Measurements from ENCODE around the gene STK4. TPM values are rescaled to one million over a fixed set of nuclear protein-coding genes. Genes with fewer than 3 reads are reported as not detected.

Gene STK4
- total RNA-seq, 2 experiments from 2014 or later = 110 to 116 TPM

GRCh38 chr20:44967207-44967807 lies 995 bp downstream of the STK4 start:
- H3K36me3 Mint-ChIP-seq (ENCODE audit: low read depth) = peaks cover 16% of the 10 kb centered on the region

GRCh38 chr20:44969300-44969894 lies 3.1 kb downstream of the STK4 start:
- H3K27ac Mint-ChIP-seq = peak overlapping the region; percentile 98
- CTCF ChIA-PET = no interaction called here
- intact Hi-C loops (cut with micrococcal nuclease) = loop anchor here (1.0 to 10.0 kb wide), 7 partner anchors 33 to 1003 kb away; partner anchors contain the start of genes OSER1, SERINC3, SYS1 and ZNF335

More at GRCh38 chr20:44967207-44967807, 995 bp downstream of the STK4 start:
- Mint-ChIP-seq H3K27me3 (ENCODE audit: low read depth) (no peaks in the 10 kb centered on the region), H3K4me1 (ENCODE audit: low read depth) (peaks cover 53% of the 10 kb centered on the region), H3K9me3 (peaks cover 2% of the 10 kb centered on the region), H3K27ac (peak overlapping the region; percentile 98), H3K4me3 (peak overlapping the region; percentile 88)
- DNase-seq = peak; percentile 60
- CTCF ChIA-PET = interaction anchor here (0.6 to 0.9 kb wide), 2 partner anchors 11 to 77 kb away, joined by 3 to 4 read pairs; no protein-coding TSS in a partner anchor
- intact Hi-C loops (cut with micrococcal nuclease) = loop anchor here (2.0 to 10.0 kb wide), 8 partner anchors 35 to 1005 kb away; partner anchors contain the start of genes ADA, OSER1, SERINC3 and SYS1

DNA sequence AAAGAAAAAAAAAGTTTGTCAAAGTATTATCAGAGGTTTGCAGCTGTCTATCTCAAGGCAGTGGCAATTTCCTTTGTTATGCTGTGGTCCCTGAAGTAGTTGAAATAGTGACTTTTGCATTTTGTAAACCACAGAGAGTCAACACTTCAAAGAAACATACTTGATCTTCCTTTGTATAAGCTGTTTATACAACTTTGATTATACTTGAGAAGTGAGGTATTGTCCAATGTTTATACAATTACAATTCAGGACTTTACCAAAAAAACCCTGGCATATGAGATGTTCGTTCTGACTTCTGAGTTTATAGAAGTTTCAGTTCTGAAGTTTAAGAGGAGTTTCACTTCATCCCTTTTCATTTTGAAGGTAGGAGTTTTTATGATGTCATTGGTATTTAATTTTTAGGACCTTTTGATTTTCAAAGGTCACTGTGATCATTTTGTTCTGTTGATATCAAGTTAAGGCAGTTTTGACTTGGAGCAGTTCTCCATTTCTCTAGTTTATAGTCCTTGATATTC lies 4.0 kb downstream of the STK4 start:
- H3K4me1 Mint-ChIP-seq (ENCODE audit: low read depth) = peaks cover 62% of the 10 kb centered on the region

More at GRCh38 chr20:44969300-44969894, 3.1 kb downstream of the STK4 start:
- Mint-ChIP-seq H3K9me3 (no peaks in the 10 kb centered on the region), H3K36me3 (ENCODE audit: low read depth) (peaks cover 31% of the 10 kb centered on the region), H3K27me3 (ENCODE audit: low read depth) (no peaks in the 10 kb centered on the region), H3K4me3 (peak overlapping the region; percentile 88), H3K4me1 (ENCODE audit: low read depth) (peaks cover 56% of the 10 kb centered on the region)
- DNase-seq = peak; percentile 45

DNA sequence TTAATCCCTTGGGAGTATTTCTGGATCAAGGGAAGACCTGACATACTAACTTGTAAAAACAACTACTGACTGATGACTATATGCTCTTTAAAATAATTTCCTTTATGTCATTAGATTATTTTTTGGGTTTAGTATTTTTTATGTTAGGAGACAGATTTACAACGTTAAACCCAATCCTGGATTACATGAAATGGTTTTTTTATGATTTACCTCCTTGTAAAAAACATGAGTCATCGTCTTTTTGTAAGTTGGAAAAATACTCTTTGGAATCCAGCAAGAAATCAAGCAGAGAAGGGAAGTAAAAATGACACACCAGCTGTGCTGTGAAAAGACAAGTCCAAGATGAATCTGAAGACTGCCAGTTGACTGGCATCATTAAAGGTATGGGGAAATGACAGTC lies 6.7 kb downstream of the STK4 start:
- intact Hi-C loops (cut with micrococcal nuclease) = loop anchor here (5.0 to 10.0 kb wide), 2 partner anchors 478 to 1221 kb away; no protein-coding TSS in a partner anchor

More for the DNA sequence above, 4.0 kb downstream of the STK4 start:
- intact Hi-C loops (cut with micrococcal nuclease) = loop anchor here (5.0 to 10.0 kb wide), 2 partner anchors 475 to 1218 kb away; no protein-coding TSS in a partner anchor
- Mint-ChIP-seq H3K4me3 (peak overlapping the region; percentile 67), H3K36me3 (ENCODE audit: low read depth) (peaks cover 40% of the 10 kb centered on the region), H3K27ac (peak overlapping the region; percentile 94), H3K9me3 (no peaks in the 10 kb centered on the region), H3K27me3 (ENCODE audit: low read depth) (no peaks in the 10 kb centered on the region)
- CTCF ChIA-PET = interaction anchor here (0.6 to 1.0 kb wide), 6 partner anchors 9 to 332 kb away, joined by 3 to 4 read pairs (median 4); partner anchors contain the start of gene TOMM34
- no peak for DNase-seq

GRCh38 chr20:44976698-44977097 lies 10.4 kb downstream of the STK4 start:
- DNase-seq = no peak
- intact Hi-C loops (cut with micrococcal nuclease) = loop anchor here (10.0 kb wide), 1 partner anchor 482 kb away; no protein-coding TSS in a partner anchor
- Mint-ChIP-seq H3K36me3 (ENCODE audit: low read depth) (peaks cover 54% of the 10 kb centered on the region), H3K9me3 (no peaks in the 10 kb centered on the region), H3K4me1 (ENCODE audit: low read depth) (peaks cover 83% of the 10 kb centered on the region), H3K4me3 (no peak overlapping the region), H3K27me3 (ENCODE audit: low read depth) (no peaks in the 10 kb centered on the region), H3K27ac (peak overlapping the region; percentile 94)
- CTCF ChIA-PET = interaction anchor here (0.5 to 0.8 kb wide), 2 partner anchors 54 to 67 kb away, joined by 3 to 4 read pairs; no protein-coding TSS in a partner anchor

More for the DNA sequence above, 6.7 kb downstream of the STK4 start:
- no peak for DNase-seq
- H3K27ac Mint-ChIP-seq = peak overlapping the region; percentile 76
- H3K27me3 Mint-ChIP-seq (ENCODE audit: low read depth) = no peaks in the 10 kb centered on the region
- CTCF ChIA-PET = no interaction called here
- no peak overlapping the region for H3K4me3 Mint-ChIP-seq
- no peaks in the 10 kb centered on the region for H3K9me3 Mint-ChIP-seq
- H3K4me1 Mint-ChIP-seq (ENCODE audit: low read depth) = peaks cover 81% of the 10 kb centered on the region
- peaks cover 37% of the 10 kb centered on the region for H3K36me3 Mint-ChIP-seq (ENCODE audit: low read depth)

- peaks cover 55% of the 10 kb centered on the region for H3K36me3 Mint-ChIP-seq (ENCODE audit: low read depth)
- intact Hi-C loops (cut with micrococcal nuclease) = loop anchor here (1.0 to 10.0 kb wide), 3 partner anchors 8 to 484 kb away; no protein-coding TSS in a partner anchor
- H3K27me3 Mint-ChIP-seq (ENCODE audit: low read depth) = no peaks in the 10 kb centered on the region
- peak overlapping the region; percentile 94 for H3K27ac Mint-ChIP-seq
- CTCF ChIA-PET = interaction anchor here (0.6 to 1.3 kb wide), 5 partner anchors 12 to 132 kb away, joined by 3 to 5 read pairs (median 3); no protein-coding TSS in a partner anchor
- H3K9me3 Mint-ChIP-seq = no peaks in the 10 kb centered on the region
- DNase-seq = peak; percentile 80
- H3K4me1 Mint-ChIP-seq (ENCODE audit: low read depth) = peaks cover 82% of the 10 kb centered on the region
- peak overlapping the region; percentile 58 for H3K4me3 Mint-ChIP-seq
Measured at GRCh38 chr20:44979090-44979621, 12.8 kb downstream of the STK4 start.

GRCh38 chr20:44981736-44982406 lies 15.6 kb downstream of the STK4 start:
- peak; percentile 38 for DNase-seq
- Mint-ChIP-seq H3K36me3 (ENCODE audit: low read depth) (peaks cover 42% of the 10 kb centered on the region), H3K9me3 (no peaks in the 10 kb centered on the region), H3K27ac (peak overlapping the region; percentile 77), H3K4me1 (ENCODE audit: low read depth) (peaks cover 77% of the 10 kb centered on the region), H3K27me3 (ENCODE audit: low read depth) (no peaks in the 10 kb centered on the region), H3K4me3 (no peak overlapping the region)
- intact Hi-C loops (cut with micrococcal nuclease) = no loop called here
- CTCF ChIA-PET = no interaction called here

GRCh38 chr20:44983093-44983674 lies 16.9 kb downstream of the STK4 start:
- H3K9me3 Mint-ChIP-seq = no peaks in the 10 kb centered on the region
- CTCF ChIA-PET = no interaction called here
- H3K27me3 Mint-ChIP-seq (ENCODE audit: low read depth) = no peaks in the 10 kb centered on the region
- peak overlapping the region; percentile 39 for H3K27ac Mint-ChIP-seq
- H3K36me3 Mint-ChIP-seq (ENCODE audit: low read depth) = peaks cover 45% of the 10 kb centered on the region
- H3K4me1 Mint-ChIP-seq (ENCODE audit: low read depth) = peaks cover 69% of the 10 kb centered on the region
- DNase-seq = no peak
- no peak overlapping the region for H3K4me3 Mint-ChIP-seq
- intact Hi-C loops (cut with micrococcal nuclease) = no loop called here

- no peaks in the 10 kb centered on the region for H3K9me3 Mint-ChIP-seq
Measured at GRCh38 chr20:44988631-44989171, 22.4 kb downstream of the STK4 start.

GRCh38 chr20:44990425-44990824 lies 24.1 kb downstream of the STK4 start:
- Mint-ChIP-seq H3K4me3 (peak overlapping the region; percentile 71), H3K27me3 (ENCODE audit: low read depth) (no peaks in the 10 kb centered on the region), H3K27ac (peak overlapping the region; percentile 95), H3K4me1 (ENCODE audit: low read depth) (peaks cover 74% of the 10 kb centered on the region), H3K36me3 (ENCODE audit: low read depth) (peaks cover 35% of the 10 kb centered on the region), H3K9me3 (no peaks in the 10 kb centered on the region)
- peak; percentile 81 for DNase-seq
- intact Hi-C loops (cut with micrococcal nuclease) = loop anchor here (1.0 kb wide), 4 partner anchors 11 to 46 kb away; partner anchors contain the start of gene TOMM34
- CTCF ChIA-PET = interaction anchor here (1.3 kb wide), 1 partner anchor 45 kb away, joined by 3 read pairs; no protein-coding TSS in a partner anchor

More at GRCh38 chr20:44988631-44989171, 22.4 kb downstream of the STK4 start:
- CTCF ChIA-PET = no interaction called here
- H3K4me3 Mint-ChIP-seq = no peak overlapping the region
- peaks cover 70% of the 10 kb centered on the region for H3K4me1 Mint-ChIP-seq (ENCODE audit: low read depth)
- H3K27me3 Mint-ChIP-seq (ENCODE audit: low read depth) = no peaks in the 10 kb centered on the region
- H3K27ac Mint-ChIP-seq = peak overlapping the region; percentile 22
- H3K36me3 Mint-ChIP-seq (ENCODE audit: low read depth) = peaks cover 34% of the 10 kb centered on the region
- no peak for DNase-seq
- intact Hi-C loops (cut with micrococcal nuclease) = no loop called here

GRCh38 chr20:44990957-44991356 lies 24.6 kb downstream of the STK4 start:
- DNase-seq = no peak
- Mint-ChIP-seq H3K27me3 (ENCODE audit: low read depth) (no peaks in the 10 kb centered on the region), H3K9me3 (no peaks in the 10 kb centered on the region), H3K36me3 (ENCODE audit: low read depth) (peaks cover 39% of the 10 kb centered on the region), H3K4me3 (peak overlapping the region; percentile 71), H3K4me1 (ENCODE audit: low read depth) (peaks cover 73% of the 10 kb centered on the region), H3K27ac (peak overlapping the region; percentile 95)
- CTCF ChIA-PET = no interaction called here
- intact Hi-C loops (cut with micrococcal nuclease) = loop anchor here (1.0 kb wide), 4 partner anchors 12 to 45 kb away; partner anchors contain the start of gene TOMM34

Data from activated naive CD4-positive, alpha-beta T cell treated with anti-CD3 and anti-CD28 coated beads for 36 hours (primary cell).